Lung (tissue), 16 donors: ENCODE results near the gene GDNF. TPM values are rescaled to one million over a fixed set of nuclear protein-coding genes. Genes with fewer than 3 reads are reported as not detected.

Experiments used
- ATAC-seq: fragments of 200-7000 bp; cut with Tn5 transposase; one replicate; pipeline ENCODE4 v1.9.1; 2020; ENCODE audit warnings: moderate number of reproducible peaks; ENCODE audit not compliant: insufficient read depth, low FRiP score
- DNase-seq, 3 donors: peaks; one replicate each; pipeline ENCODE4 v3.0.0-alpha.2; 2013 to 2017
- H3K27ac ChIP-seq, 2 donors: one replicate each; pipeline ENCODE4 v1.5.1; 2013; ENCODE audit warnings: mild to moderate bottlenecking in 2 of 2, moderate library complexity in 2 of 2, control low read depth in 1 of 2, inconsistent platforms in 1 of 2, low read depth in 1 of 2, low read length in 1 of 2
- H3K27me3 ChIP-seq, 3 donors: one replicate each; pipeline ENCODE4 v1.5.1; 2013; ENCODE audit warnings: low read length in 2 of 3; ENCODE audit not compliant: control insufficient read depth in 3 of 3, insufficient read depth in 3 of 3
- H3K36me3 ChIP-seq, 4 donors: one replicate each; pipeline ENCODE4 v1.5.1; 2013; ENCODE audit warnings: low read length in 4 of 4, mild to moderate bottlenecking in 1 of 4, moderate library complexity in 1 of 4; ENCODE audit not compliant: control insufficient read depth in 4 of 4, insufficient read depth in 4 of 4
- H3K4me1 ChIP-seq, 5 donors: one replicate each; pipeline ENCODE4 v1.5.1; 2013; ENCODE audit warnings: low read length in 5 of 5, mild to moderate bottlenecking in 2 of 5, moderate library complexity in 1 of 5; ENCODE audit not compliant: control insufficient read depth in 5 of 5, insufficient read depth in 5 of 5
- H3K4me3 ChIP-seq: one replicate; pipeline ENCODE4 v1.5.1; 2013; ENCODE audit warnings: mild to moderate bottlenecking, control low read depth, moderate library complexity
- H3K9ac ChIP-seq, 2 donors: one replicate each; pipeline ENCODE4 v1.5.1; 2013; ENCODE audit warnings: low read length in 2 of 2, control low read depth in 1 of 2; ENCODE audit not compliant: insufficient read depth in 1 of 2
- H3K9me3 ChIP-seq, 4 donors: one replicate each; pipeline ENCODE4 v1.5.1; 2013; ENCODE audit warnings: low read length in 3 of 4, mild to moderate bottlenecking in 1 of 4, moderate library complexity in 1 of 4; ENCODE audit not compliant: control insufficient read depth in 4 of 4, insufficient read depth in 3 of 4
- WGBS, 2 donors: extraction: QIAGEN DNeasy Blood & Tissue Kit; methylation state at CpG; one replicate each; pipeline ENCODE4 v1.1.7; 2013; 5-methylcytosine and 5-hydroxymethylcytosine counted together
- long read RNA-seq, 5 donors: transcript quantifications; one replicate each; lab custom pipeline, GENCODE V29; 2026
- polyA plus RNA-seq, 2 donors: library from polyadenylated mRNA; stranded (reverse); fragments of 200-250 nt; gene quantifications; one replicate each; pipeline ENCODE4 v1.2.1, GENCODE V29; 2013
- total RNA-seq, 2 donors: library from RNA; depleted of rRNA in 1 of 2; stranded (reverse); fragments of >200 nt in 1 of 2; gene quantifications; one replicate each; pipeline ENCODE4 v1.2.1, GENCODE V29; 2014 to 2021
- TF ChIP-seq, protein P1 (sequence below): IDR thresholded peaks from 2 replicates; pipeline ENCODE4 v1.5.1; 2012; ENCODE audit warnings: mild to moderate bottlenecking; ENCODE audit errors: control extremely low read depth, extremely low read depth
- donor health status: control.
- donor health status: control.
- donor health status: Bipolar disorder and iron deficiency.
- donor health status: healthy.
- donor health status: DM: yes; HTN: yes; CAD: no.

The GDNF gene, protein sequence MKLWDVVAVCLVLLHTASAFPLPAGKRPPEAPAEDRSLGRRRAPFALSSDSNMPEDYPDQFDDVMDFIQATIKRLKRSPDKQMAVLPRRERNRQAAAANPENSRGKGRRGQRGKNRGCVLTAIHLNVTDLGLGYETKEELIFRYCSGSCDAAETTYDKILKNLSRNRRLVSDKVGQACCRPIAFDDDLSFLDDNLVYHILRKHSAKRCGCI
- total RNA-seq: not detected
- under 1 TPM in 1 of 2 donors, not detected in 1; 0.05 TPM for polyA plus RNA-seq
- long read RNA-seq, donor 1: 0 reads
- long read RNA-seq, donor 2: 0 reads
- long read RNA-seq, donor 3: 0 reads
- long read RNA-seq, donor 4: 0 reads
- long read RNA-seq, donor 5: 0 reads

DNA sequence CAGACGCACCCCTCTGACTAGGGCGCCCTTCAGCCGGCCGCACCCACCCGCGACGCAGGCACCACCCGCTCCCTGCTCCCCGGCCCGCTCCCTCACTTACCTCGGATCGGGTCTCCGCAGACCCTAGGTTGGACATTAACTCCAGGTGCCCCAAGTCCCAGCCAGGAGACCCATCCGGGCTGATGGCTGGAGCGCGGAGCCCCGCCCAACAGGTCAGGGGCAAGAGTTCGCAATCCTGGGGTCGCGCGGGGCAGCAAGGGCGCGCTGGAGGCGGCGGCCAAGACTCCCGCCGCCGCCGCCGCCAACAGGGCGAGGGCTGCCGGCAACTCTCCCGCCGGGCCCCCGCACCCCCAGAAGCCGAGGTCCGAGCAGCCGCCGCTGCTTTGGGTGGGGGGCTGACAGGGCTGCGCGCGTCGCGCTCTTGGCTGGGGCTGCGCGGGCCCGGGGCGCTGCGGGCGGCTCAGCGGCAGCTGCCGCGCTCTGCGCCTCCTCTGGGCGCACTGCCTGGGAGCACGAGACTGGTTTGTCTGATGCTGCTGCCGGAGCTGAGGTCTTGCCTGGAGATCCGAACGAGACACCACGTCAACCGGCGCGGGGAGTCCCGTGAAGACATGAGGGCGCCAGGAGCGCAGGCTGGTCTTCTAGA lies at the start of gene GDNF:
Gene GDNF, minus strand, starts transcription at position 635 of the 646 bp plus-strand sequence. CDS start 5,245 bp downstream, outside the sequence.
- Histone ChIP-seq H3K27ac (no peak within 1 kb of the TSS), H3K4me3 (no peak within 1 kb of the TSS), H3K36me3 (no peaks in the 10 kb centered on the region), H3K9me3 (peaks cover 0 to 4% (median 0%) of the 10 kb centered on the region in 4 donors), H3K4me1 (peaks cover 2 to 40% (median 12%) of the 10 kb centered on the region in 5 donors), H3K9ac (no peak within 1 kb of the TSS), H3K27me3 (peaks cover 3 to 86% (median 78%) of the 10 kb centered on the region in 3 donors)
- 2 to 4% methylated on average over 50 to 66 of the region's 66 CpGs for WGBS, 2 donors
- TF ChIP-seq, protein P1, sequence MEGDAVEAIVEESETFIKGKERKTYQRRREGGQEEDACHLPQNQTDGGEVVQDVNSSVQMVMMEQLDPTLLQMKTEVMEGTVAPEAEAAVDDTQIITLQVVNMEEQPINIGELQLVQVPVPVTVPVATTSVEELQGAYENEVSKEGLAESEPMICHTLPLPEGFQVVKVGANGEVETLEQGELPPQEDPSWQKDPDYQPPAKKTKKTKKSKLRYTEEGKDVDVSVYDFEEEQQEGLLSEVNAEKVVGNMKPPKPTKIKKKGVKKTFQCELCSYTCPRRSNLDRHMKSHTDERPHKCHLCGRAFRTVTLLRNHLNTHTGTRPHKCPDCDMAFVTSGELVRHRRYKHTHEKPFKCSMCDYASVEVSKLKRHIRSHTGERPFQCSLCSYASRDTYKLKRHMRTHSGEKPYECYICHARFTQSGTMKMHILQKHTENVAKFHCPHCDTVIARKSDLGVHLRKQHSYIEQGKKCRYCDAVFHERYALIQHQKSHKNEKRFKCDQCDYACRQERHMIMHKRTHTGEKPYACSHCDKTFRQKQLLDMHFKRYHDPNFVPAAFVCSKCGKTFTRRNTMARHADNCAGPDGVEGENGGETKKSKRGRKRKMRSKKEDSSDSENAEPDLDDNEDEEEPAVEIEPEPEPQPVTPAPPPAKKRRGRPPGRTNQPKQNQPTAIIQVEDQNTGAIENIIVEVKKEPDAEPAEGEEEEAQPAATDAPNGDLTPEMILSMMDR: no peak
- DNase-seq (peak; percentile 68 to 79 (median 73)), ATAC-seq (no peak)

DNA sequence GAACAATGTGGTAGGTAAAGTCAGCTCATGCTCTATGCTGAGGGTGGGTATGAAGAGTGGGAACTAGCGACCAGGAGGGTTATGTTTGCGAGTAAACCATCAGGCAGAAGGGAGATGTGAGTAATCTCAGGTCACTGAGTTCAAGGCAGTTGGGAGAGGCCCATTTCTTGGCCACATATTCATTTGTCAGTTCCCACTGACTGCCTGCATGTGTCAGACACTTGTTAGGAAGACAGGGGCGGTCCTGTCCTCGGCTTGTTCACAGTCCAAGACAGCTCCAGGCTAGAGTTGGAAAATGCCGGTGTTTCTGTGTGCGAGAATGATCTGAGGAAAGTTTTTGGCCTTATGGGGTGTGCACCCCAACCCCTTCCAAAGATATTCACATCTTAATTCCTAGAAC lies 48.6 kb upstream of the GDNF start:
- H3K27ac ChIP-seq: no peak overlapping the region
- TF ChIP-seq, protein P1: no peak

GRCh38 chr5:37886242-37886905 lies 46.5 kb upstream of the GDNF start:
- no peak for ATAC-seq
- Histone ChIP-seq H3K27ac (no peak overlapping the region), H3K36me3 (no peaks in the 10 kb centered on the region), H3K27me3 (peaks cover 0 to 2% (median 0%) of the 10 kb centered on the region in 3 donors), H3K4me3 (no peak overlapping the region), H3K9ac (no peak overlapping the region), H3K4me1 (peaks cover 0 to 4% (median 0%) of the 10 kb centered on the region in 5 donors), H3K9me3 (peaks cover 0 to 3% (median 0%) of the 10 kb centered on the region in 4 donors)
- TF ChIP-seq, protein P1: no peak
- WGBS, 2 donors: 40 to 69% methylated on average over 9 of the region's 9 CpGs
- peak; percentile 8 to 44 (median 19) for DNase-seq

More for the DNA sequence above, 48.6 kb upstream of the GDNF start:
- Histone ChIP-seq H3K9me3 (peaks cover 0 to 1% (median 0%) of the 10 kb centered on the region in 4 donors), H3K27me3 (no peaks in the 10 kb centered on the region), H3K4me1 (peaks cover 0 to 4% (median 0%) of the 10 kb centered on the region in 5 donors), H3K36me3 (no peaks in the 10 kb centered on the region), H3K9ac (no peak overlapping the region), H3K4me3 (no peak overlapping the region)
- WGBS, 2 donors: 84 to 85% methylated on average over 6 of the region's 6 CpGs
- no peak for DNase-seq
- no peak for ATAC-seq
